Measurements from ENCODE around the gene ERBB4.

The ERBB4 gene

DNA sequence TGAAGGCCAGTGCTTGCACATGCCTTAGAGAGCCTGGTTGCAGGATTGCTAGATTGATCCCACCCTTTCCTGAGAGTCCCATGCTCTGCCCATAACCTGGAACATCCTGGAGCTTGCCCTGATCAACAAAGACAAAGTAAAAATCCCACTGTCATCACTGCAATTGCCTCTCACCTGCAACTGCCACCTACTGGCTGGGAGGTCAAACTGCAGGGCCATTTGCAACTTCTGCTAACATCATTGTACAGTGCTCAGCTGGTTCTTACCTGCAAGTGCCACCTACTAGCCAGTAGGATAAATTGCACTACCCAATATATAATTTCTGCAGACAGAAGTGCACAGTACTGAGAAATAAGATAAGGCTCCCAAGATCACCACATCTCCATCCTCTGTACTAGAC is 1034.7 kb downstream of the ERBB4 start:
- no peak for DNase-seq

DNA sequence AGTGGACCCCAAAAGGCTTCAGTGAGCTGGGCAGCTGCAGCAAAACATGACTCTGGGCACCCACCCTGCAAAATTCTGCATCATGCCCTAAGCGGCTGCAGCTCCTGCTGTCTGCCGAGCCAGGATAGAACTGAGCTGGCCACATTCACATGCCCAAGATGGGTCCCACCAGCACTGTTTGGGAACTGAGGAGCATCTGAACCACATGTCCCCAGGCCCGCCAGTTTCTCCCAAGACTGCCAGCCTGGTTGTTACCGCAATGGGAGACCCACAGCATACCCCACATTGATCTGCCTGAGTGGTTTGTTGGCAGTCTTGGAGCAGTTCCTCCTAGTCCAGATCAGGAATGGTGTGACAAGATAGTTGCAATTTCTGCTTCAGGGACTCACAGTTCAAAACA is 1035.4 kb downstream of the ERBB4 start:
- DNase-seq = no peak

DNA sequence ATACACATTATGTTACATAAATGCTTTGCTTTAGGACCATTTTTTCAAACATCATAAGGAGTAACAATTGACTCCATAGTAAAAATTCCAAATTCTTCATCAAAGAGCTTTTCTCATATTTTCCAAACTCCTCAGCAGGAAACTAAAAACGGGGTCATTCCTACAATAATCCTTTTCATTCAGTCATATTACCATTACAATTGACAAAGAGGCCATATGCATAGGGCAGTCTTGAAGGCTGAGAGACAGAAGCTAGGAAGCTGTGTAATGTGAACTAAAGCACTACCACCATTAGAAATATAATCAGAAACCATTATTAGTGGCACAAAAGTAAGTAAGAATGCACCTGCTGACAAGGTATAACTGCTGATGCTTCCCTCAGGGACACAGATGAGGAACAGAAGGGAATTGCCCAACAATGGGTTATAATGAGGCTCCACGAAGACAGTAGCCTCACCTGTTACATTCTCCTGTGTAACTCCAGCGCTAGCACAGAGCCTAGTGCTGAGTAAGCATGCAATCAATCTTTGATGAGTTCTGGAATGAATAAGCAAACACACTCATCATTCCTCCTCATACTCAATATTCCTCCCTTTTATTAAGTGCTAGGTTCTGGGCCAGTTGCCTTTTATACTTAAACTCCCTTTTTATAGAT is 1039.9 kb downstream of the ERBB4 start:
- DNase-seq = no peak

DNA sequence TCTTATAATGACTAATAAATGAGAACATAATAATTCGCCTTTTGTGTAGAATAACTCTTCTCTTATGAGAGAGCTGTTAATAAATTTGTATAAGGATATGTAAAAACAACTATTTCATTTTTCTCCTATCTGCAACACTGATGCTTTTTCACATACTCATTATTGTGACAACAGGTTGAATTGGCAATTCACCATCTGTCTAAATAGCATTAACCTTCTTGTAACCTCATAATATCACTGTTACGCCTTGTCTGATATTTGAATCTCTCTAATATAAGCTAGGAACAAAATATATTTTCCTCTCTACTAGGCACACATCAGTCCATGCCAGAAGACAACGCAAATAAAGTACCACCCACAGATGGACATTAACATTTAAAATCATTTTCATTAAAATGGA is 1043.3 kb downstream of the ERBB4 start:
- no peak for DNase-seq

DNA sequence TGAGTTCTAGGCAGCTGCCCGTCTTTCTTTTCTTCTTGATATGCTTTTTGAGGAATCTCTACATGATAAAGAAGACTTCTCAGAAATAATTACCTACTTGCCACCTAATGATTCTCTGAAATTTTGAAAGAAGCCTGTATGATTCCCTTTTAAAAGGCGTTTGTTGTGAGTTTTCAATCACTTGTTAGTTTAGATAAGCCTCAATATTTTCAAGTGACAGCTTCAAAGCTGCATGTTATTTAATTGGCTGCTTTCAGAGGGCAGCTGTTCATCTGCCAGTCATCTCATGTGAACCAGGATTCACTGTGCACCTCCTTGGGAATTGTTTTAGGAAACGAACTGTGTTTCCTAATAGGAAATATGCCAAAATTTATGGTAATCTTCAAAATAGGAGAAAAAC is 1044.1 kb downstream of the ERBB4 start:
- DNase-seq = no peak

DNA sequence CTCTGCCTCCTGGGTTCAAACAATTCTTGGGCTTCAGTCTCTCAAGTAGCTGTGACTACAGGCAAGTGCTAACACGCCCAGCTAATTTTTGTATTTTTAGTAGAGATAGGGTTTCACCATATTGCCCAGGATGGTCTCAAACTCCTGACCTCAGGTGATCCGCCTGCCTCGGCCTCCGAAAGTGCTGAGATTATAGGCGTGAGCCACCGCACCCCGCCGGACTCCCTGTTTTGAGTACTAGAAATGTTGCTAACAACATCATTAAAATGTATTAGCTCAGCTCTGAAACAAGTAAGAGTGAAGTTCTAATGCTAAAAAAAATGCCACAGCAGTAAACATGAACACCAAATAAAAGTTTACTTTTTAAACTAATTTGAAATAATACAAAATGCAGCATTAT is 1044.5 kb downstream of the ERBB4 start:
- no peak for DNase-seq

DNA sequence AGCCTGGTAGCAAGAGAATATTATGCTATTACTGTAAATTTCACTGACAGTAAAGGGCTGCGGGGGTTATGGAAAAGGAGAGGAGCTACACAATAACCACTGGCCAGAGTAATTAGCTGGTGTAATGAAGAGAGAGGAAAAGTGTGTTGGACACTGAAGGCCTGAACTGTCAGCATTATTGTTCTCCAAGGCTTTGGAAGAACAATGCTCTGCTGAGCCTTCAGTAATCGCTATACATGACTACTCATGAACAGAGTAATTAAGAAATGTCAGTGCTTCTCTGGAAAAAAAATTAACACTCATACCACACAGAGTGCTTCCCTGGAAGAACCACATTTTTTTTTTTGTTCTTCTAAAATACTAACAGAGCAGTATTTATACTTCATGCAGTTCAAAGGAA is 1050.9 kb downstream of the ERBB4 start:
- no peak for DNase-seq

DNA sequence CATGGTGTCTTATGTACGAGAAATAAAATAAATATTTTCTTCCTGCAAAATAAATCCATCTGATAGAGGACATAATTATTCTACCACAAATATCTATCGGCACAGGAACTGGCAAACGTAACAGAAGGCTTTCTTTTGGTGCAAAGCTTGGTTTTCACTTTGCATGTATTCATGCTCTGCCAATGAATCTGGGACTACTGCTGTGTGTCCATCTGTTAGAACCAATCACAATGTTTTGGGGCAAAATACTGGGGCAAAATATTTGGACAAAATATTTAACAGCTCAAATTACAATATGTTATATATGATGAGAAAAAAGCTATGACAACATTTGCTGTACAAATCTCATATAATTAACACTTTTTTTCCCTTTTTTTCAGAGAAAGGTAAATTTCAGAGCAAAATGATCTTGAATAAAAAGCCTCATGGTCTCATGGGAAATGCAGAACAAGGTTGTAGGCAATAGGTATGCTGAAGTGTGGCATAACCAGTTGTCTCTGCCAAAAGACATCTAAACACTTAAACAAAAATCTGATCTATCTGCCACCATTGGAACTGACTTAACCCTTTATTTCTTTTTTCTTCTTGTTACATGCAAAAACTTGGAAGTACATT is 1059.0 kb downstream of the ERBB4 start:
- no peak for DNase-seq

DNA sequence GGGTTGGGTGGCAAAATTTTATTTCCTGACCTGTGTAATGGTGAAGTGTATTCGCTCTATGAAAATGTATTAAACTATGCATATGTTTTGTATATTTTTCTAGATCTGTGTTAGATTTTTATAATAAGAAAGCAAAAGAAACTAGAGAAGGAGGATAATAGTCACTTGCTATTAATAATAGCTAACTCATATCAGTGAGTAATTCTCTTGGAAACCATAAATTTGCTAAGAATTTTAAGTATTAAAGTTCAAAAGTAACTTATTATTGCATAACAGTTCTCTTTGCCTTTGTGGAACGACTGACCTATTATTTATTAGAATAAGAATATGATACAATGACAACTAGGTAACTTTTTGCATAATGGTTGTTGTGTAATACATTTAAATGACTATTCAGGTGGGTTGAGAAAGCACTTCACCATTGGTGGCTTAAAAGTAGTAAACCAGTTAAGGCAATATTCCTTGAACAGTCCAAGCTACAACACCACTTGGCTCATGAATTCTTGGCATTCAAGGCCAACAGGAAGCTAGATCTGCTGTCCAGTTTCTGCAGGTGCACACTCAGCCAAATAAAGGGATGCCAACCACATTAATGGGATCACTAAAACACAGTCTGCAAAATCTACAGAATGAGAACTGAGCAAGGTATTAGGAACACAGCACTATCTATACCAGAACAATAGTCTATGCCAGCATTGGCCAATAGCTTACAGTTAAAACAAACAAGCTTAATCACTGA is 1060.9 kb downstream of the ERBB4 start:
- no peak for DNase-seq

DNA sequence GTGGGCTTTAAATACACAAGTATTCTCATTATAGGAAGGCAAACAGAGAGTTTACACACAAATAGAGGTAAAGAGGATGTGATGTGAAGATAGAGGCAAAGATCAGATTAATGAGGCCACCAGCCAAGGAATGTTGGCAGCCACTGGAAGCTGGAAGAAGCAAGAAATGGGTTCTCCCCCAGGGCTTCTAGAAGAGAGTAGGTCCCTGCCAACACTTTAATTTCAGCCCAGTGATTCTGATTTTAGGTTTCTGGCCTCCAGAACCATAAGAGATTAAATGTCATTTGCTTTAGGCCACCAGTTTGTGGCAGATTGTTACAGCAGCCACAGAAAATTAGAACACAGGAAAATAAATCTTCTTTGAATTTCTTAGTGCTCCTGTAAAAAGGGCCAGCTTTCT is 1065.5 kb downstream of the ERBB4 start:
- DNase-seq = no peak

DNA sequence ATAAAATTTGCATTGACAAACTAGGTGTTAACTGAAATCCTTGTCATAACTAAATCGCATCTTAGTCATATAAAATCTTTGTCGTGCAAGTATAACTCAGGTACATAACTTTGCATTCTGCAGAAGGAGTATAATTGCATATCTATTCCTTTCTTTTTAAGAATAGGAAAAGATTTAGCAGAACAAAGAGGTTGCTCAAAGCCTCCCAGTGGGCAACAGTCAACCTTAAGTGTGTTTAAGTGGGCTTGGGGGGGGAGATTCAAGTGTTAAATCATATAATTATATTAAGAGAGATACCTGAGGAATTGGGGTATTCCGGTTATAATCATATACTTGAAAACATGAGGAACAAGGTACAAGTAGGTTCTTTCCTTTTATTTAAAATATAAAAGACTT is 1068.9 kb downstream of the ERBB4 start:
- no peak for DNase-seq

DNA sequence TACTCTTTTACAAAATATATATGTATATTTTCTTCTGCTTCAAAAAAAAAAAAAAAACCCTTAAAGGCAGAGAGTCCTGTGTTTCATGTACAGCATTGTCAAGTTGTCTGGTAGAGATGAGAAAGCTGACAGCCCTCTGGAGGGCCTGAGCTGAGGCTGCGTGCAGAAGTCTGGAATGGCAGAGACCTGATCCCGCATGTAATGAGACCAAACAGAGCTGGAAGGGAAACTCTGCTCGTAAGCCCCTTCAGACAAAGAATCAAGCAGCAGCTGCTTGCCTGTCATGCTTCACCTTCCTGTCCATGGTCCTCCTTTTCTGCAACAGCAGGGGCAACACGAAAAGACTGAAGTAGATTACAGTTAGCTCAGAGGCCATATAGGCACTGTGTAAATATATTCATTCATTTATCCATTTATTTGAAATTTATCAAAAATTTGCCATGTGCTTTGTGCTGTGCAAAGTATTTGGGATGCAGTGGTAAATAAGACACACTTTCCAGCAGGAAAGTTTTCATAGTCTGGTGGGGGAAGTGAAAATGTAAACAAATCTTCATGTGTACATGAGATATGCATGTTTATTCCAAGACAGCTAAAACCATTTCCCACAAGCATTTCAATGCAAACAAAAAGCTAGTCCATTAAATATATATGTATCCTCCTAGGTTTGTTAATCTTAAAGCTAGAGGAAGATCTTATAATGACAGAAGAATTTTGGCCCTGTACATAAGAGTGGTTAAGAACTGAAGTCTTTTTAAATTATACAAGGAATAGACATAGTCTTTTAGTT is 1069.5 kb downstream of the ERBB4 start:
- DNase-seq = no peak

DNA sequence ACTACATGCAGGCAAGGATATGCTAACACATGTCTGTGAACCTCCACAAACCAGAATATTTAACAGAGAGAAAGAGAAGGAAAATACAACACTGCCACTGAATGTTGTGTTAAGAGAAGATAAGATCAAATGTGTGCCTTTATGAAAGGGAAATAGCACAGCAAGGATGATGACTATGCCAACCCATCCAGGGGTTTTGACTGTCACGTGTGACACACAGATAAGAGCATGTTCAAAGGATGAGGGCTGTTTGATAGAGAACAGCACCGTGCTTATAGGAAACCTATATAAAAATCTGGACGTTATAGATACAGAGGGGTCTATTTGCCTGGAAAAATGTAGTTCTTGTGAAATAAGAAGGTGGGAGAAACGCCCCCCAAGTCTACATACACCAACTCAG is 1070.4 kb downstream of the ERBB4 start:
- DNase-seq = no peak

DNA sequence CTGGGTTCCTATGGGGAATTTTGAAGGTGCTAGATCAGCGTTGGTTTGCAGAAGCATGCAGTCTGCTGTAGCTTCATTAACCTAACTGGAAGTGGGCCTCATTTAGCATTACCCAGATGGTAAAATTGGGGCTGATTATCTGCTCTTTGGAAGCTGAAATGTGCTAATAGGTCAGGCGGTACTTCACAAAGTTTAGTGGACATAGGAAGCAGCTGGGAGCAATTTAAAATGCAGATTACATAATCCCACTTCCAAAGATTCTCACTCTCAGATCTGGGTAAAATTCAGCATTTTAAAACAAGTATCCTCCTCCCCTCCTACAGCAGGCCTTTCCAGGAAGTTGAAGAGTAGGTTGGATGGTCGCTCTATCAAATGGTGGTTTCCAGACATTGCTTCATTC is 1075.2 kb downstream of the ERBB4 start:
- no peak for DNase-seq

DNA sequence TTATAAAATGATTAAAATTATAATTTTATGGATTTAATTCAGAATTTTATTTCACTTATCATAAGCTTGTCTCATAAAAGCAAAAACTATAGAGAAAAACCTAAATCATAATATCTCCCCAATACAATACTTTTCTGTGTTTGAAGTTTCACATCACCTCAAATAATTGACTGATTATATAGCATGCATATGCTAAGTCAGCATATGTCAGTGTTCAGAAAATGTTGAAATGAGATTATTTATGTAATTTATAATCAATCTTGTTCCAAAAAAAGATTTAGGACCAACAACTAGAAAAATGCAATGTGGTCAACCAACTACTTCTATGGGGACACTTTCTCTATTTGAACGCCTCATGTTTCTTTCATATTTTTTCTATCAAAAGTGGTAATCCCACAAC is 1079.6 kb downstream of the ERBB4 start:
- no peak for DNase-seq

DNA sequence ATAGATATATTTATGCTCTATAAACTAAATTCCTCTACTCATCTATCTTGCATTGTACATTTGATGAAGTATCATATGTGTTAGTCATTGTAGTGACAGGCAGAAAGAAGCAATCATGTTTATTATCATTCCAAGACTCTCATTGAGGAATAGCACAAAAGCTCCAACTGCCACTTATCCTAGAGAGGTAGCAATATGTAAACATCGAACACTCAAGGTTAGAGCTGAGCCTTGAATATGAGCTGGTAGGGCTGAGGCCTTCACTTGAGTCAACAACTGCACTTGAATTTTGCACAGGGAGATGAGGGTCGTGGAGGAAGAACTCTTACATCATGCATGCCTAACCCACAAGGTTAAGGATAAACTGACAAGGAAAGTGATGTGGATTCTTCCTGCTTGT is 1081.3 kb downstream of the ERBB4 start:
- DNase-seq = no peak

DNA sequence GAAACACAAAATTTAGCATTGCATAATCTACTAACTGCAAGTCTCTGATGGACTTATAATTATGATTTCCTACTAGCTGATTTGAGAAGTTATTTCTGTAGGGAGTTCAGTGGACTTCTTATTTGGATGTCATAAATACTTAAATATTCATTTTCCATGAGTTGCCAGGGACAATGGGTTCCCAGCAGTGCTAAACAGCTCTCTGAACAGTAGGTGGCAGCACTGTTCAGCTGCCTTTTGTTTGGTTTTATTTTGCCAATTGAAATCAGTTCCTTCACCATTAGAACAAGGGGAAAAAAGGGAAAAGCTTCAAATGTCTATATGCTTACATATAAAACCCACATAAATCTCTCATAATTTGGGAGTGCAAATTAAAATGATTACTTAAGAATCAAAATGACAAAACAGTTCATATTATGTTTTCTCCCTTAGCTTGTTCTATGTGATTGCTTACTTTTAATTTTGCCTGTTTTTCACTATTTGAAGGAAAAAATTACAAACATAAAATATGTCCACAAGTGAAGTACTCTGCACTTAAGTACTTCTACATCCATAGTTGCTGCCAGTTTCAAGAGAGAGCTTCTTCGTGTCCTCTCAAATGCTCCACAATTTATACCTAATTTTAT is 1083.3 kb downstream of the ERBB4 start:
- no peak for DNase-seq

DNA sequence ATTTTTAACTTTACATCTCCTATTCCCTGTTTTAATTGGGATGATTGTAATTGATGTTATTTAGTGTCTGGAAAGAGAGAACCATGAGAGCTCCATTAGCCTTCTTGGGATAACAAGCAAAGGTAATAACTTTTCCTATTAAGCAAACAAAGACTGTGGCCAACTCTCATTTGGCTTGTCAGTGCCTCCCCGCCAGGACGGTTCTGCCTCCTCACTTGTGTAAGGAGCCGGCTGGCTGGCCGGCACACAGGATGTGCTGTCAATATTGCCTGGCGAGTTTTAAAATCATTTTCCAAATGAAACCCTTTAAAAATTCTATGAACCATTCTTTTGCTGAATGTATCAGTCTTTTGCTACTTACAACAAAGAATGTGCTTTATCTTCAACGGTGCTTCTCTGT is 1083.9 kb downstream of the ERBB4 start:
- no peak for DNase-seq

DNA sequence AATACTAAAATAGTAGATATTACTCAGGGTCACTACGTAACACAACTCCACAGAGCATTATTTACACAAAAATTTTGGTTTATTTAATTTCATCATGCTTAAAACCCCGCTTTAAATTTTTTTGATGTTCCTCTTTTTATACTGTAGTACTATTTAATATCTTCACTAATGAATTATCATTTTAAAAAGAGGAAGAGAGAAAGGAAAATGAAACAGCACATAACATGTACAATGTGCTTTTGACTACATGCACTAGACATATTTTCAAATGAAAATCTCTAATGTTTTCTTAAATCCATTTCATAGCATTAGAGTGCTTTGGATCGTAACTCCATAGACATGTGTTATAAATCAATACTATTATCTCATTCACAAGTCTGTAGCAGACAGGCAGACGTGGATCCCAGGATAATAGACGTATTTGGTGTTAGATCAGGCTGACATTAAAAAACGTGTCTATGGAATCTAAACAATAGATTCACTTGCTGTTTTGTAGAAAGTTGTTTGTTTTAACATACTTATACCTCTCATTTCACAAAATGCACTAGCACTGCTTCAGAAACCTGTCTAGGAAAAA is 1085.2 kb downstream of the ERBB4 start:
- DNase-seq = no peak

DNA sequence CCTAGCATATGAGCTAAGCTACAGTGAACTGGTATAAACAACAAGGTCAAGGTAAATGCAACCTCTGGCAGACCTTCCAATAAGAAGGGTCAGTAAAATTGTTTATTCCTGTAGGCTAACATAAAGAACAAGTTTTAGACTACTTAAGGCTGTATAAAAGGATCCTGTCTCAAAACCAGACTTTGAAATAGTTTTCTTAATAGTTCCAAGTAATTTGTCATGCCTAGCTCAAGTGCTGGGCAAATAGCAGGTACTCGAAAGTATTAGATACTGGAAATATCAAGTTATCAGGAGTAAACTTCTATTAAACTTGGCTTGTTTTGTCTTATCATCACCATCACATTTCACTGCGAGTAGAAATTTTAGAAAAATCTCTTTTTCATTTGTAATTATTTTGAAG is 1087.0 kb downstream of the ERBB4 start:
- no peak for DNase-seq

DNA sequence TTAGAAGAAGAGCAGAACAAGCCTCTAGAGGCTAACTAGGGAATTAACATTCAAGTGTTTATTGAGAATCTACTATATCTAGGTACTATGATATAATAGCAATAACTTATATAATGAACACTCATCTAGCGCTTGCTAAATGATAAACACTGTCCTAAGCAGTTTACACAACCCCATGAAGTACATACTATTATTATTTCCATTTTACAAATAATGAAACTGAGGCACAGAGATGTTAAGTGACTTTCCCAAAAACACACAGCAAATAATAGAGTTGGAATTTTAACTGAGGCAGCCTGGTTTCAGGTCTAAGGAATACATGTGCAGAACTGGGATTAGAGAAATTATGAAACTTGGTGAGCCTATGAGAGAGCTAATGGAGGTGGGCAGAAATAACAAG is 1088.8 kb downstream of the ERBB4 start:
- DNase-seq = no peak

DNA sequence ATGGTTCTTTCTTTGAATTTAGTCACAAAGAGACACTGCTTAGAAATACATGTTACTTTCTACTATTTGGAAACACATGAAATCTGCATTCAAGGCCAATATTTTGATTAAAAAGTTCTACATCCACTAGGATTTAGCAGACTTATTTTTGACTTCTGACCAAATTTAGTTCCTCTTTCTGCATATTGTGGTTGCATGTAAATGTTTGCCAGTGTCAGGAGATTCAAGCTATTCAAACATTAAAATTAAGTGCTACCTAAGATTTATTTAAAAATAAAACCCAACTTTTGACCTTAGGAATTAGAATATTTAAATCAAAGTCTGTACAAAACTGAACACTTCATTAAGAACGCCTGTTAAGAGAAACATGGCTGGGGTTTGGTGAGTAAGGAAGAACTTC is 1091.1 kb downstream of the ERBB4 start:
- DNase-seq = no peak

DNA sequence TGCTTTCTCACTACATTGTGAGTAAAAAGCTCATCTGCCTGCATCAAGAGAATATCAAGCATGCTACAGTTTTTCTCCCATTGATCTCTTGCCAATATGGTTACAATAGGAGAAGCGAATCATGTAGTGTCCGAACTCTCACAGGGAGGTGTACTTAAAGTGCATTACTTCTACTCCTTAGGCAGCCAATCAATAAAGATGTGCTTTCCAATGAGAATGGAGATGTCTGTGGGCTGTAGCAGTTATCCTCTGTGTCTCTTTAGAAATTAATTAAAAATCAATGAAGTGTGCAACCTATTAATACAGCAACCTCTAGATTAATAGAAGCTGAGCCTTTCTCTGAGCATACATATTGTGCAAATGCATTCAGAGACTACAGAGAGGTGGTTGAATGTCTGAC is 1098.5 kb downstream of the ERBB4 start:
- DNase-seq = no peak
